UCSD-AML1 (cell line): ENCODE data around the gene PRAMEF25.
"Not testable (repeated sequence)": the region's sequence is repeated elsewhere in the genome, so short reads cannot be mapped to it uniquely, and the experiment has no call there.

Experiments used
- DNase-seq: peaks from one replicate; lab custom pipeline; 2025; ENCODE audit not compliant: unreplicated experiment; lab: John Stamatoyannopoulos, UW

Gene PRAMEF25

GRCh38 chr1:13070474-13070873 is at the start of gene PRAMEF25:
Gene PRAMEF25, plus strand, starts transcription at chr1:13070774. Its CDS starts 2,920 bp downstream, at chr1:13073694.
- DNase-seq = not testable (repeated sequence)

GRCh38 chr1:13056475-13056874 is 14.1 kb upstream of the PRAMEF25 start, which contains the start of gene PRAMEF27:
Gene PRAMEF27, minus strand, starts transcription at chr1:13056575. Its CDS starts 2,916 bp downstream, at chr1:13053659.
- not testable (repeated sequence) for DNase-seq

GRCh38 chr1:13116754-13117153 is 46.2 kb downstream of the PRAMEF25 start, which contains the start of gene HNRNPCL2:
Gene HNRNPCL2, minus strand, starts transcription at chr1:13116854. Its CDS starts 454 bp downstream, at chr1:13116400.
- DNase-seq = not testable (repeated sequence)
